GM08714 (cell line): ENCODE results near the gene MRPL40.
"Not testable (repeated sequence)": the region's sequence is repeated elsewhere in the genome, so short reads cannot be mapped to it uniquely, and the experiment has no call there.

Source experiments
- H3K4me3 ChIP-seq: fragments of 200-500 bp; sonication (Bioruptor generic); 2 replicates; pipeline ENCODE4 v1.5.1; 2014; ENCODE audit warnings: mild to moderate bottlenecking, low read length, inconsistent platforms
- ZNF274 ChIP-seq: IDR thresholded peaks from 2 replicates; pipeline ENCODE4 v1.6.1; 2012; ENCODE audit warnings: mild to moderate bottlenecking, low read depth, low read length

The MRPL40 gene

DNA sequence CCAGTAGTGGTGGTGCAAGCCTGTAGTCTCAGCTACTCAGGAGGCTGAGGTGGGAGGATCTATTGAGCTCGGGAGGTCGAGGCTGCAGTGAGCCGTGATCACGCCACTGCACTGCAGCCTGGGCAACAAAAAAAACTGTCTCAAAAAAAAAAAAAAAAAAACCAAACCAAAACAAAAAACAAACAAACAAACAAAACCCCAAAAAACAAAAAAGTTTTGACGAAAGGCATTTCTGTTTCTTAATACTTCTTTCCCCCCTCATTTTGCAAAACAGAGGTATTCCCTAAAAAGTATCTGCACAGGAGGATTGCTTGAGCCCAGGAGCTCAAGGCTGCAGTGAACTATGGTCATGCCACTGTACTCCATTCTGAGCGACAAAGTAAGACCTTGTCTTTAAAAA is 12.0 kb upstream of the MRPL40 start:
- no peak overlapping the region for H3K4me3 ChIP-seq

DNA sequence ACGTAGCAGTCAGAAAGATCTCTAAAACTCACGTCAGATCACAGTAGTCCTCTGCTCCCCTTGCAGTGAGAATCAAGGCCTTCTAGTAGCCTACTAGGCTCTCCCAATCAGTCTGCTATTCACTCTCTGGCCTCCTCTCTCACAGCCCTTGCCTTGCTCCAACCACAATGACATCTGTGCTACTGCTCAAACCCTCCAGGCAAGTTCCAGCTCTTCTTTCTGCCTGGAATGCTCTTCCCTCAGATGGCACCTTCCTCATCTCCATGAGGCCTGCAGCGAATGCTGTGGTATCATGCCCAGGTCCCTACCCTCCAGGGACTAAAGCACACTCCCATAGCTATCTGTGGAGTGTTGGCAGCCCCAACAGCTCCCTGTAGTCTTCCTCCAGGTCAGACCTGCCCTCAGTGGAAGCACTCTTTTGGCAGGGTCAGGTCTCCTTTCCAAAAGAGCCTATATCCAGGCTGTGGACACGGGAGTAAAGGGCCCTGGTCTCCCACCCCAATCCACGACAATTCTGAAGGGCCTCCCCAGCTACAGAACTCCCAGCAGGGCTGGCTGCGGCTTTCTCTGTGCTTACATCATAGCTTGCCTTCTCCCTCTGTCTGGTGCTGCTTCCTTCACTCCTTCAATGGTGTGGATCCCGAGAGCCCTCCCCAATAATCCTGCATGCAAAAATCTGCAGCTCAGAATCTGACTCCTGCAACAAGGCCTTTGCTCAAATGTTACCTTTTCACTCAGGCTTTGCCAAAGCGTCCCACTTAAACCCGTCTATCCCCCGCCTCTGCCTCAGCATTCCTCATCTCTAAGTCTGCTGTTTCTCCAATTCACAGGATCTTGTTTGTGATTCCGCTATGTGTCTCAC is 9.7 kb upstream of the MRPL40 start:
- TF ChIP-seq ZNF274: no peak
- no peak overlapping the region for H3K4me3 ChIP-seq

More for the DNA sequence above, 12.0 kb upstream of the MRPL40 start:
- TF ChIP-seq ZNF274: no peak

DNA sequence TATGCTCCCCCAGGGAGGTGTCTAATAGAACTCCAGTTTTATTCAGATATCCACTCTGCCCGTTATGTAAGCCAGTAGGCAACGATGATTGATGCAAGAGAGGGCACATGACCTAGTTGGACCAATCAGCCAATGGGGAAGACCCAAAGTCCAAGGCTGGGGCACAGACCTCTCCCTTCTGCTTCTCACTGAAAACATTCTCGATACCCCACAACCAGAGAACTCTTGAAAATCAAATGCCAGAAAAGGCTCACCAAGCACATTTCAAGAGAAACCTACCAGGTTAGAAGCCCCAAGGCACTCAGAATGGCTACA is 8.2 kb upstream of the MRPL40 start:
- H3K4me3 ChIP-seq: no peak overlapping the region
- no peak for TF ChIP-seq ZNF274

DNA sequence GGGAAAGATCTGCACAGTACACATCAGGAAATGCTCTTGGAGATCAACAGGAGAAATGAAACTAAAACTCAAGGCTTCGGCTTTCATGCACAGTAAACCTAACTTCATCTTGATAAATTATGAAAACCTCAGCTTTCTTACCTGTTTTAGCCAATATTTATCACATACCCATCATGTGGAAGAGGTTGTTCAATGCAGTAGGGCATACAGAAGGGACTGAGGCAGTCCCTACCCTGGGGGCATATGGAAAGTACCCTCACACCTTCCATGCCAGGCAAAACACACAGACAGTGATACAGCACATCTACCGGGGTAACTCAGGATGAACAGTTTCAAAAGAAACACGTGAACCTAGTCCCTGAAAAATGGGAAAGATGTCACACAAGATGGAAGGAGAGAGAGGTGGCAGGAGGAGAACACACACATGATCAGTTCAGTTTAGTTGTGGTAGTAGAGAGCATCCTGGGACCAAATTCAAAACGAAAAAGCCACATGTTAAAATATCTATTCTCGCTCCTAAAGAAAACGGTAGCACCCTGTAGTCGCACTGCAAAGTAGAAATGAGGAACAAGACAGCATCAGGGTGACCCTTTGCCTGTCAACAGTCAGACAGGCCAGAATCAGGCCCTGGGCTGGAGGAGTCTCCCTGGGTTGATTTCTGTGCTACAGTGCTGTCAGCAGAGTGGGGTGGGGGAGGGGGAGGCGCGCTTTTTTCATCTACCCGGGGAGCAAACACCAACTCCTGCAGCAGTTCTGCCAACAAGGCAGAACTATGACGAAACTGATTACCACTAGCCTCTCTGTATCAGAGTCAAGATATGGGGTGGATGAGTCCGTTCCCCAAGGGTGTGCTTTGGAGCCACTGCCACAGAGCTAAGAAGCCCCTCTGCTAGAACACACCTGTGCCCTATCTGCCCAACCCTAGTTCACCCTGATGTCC is 2.1 kb upstream of the MRPL40 start:
- TF ChIP-seq ZNF274: no peak
- peak overlapping the region; percentile 91 for H3K4me3 ChIP-seq

DNA sequence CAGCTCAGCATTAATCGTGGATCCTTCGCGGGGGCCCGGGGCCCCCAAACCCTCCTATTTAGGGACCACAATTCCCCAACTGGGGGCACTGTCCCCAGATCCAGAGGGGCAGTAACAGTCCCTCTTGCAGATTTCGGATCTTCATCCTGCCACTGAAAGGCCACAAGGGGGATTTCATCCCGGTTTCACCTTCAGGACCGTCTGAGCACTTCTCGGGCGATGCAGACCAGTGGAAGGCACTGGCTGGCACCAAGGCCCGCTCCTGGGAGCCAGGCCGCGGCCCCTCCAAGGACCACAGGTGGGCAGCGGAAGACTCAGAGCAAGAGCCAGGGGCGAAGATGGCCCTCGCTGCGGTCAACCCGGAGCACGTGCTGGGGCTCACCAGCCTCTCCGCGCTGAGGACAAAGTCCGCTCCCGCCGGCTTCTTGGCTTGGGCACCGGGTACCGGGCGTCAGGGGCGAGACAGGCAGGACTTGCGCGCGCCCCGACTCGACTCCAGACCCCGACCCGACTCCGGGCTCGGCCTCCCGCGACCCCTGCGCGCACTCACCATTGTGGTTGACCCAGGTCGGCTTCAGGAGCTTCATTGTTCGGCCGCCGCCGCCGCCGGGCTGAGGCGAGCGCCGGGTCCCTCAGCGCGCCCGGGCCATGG is 1.3 kb upstream of the MRPL40 start:
- no peak for TF ChIP-seq ZNF274
- H3K4me3 ChIP-seq: peak overlapping the region; percentile 91

DNA sequence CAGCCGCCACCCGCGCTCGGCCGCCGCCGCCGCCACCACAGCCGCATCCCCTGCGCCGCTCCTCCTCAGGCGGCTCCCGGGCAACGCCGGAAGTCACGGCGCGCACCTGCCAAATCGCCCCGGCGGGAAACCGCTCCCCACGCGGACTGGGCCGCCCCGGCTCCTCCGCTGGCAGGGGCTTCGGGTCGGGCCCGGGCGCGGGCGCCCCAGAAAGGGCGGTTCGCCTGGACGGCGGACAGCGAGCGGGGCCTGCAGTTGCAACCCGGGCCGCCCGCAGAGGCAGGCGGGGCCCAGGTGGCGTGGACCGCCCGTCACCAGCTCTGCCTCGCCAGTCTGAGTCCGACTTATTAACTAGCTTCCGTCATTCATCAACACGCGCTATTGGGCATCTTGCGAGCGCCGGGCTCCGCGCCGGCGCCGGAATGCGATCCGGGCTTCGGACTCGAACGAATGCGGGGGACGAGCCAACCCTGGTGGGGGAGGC is 654 bp upstream of the MRPL40 start, which contains the start of gene HIRA:
TSS of gene HIRA (minus strand) at position 85 of the 484 bp plus-strand sequence. CDS start 257 bp downstream, outside the sequence.
- H3K4me3 ChIP-seq: peak within 1 kb of the TSS; percentile 96
- no peak for TF ChIP-seq ZNF274

DNA sequence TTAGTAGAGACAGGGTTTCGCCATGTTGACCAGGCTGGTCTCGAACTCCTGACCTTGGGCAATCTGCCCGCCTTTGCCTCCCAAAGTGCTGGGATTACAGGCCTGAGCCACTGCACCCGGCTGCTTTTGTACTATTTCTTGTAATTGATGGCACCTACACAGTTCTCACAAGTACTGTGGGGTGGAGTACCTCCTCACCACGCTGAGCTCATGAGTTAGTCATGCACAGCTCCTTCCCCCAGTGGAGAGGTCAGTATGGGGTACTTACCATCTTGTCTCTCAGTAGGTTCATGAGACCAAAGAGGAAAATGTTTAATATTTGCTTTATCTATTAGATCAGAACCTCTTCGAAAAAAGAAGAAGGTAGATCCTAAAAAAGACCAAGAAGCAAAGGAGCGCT is 2.1 kb downstream of the MRPL40 start:
- no peak overlapping the region for H3K4me3 ChIP-seq
- no peak for TF ChIP-seq ZNF274

DNA sequence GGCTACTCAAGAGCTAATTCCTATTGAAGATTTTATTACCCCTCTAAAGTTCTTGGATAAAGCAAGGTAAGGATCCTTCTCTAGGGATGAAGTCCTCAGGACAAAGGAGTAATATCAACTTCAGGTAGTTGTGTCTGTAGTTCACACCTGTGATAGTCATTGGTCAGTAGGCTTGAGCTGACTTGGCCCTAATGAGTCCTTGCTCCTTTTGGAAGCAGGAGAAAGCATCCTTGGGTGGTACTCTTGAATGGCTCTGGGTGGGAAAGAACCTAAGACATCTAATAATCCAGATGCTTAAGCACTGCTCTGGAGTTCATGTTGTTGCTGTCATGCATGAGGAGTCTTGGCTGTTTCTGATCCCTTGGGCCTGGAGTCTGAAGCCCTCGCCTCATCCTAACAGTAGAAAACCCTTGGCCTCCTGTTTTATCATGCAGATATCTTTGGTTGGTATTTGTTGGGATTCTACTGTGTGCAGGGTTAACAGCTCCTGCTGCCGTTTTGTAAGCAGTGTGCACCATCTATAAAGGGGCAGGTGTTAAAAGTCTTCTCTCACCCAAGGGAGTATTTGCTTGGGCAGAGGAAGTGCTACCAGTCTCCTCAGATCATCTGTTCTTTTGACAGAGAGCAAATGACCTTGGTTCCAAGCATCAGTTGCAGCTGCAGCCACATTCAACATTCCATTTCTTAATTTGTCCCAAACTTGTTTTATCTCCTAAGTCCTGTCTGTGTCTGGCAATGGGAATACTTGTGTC is 2.7 kb downstream of the MRPL40 start:
- no peak for TF ChIP-seq ZNF274
- no peak overlapping the region for H3K4me3 ChIP-seq

DNA sequence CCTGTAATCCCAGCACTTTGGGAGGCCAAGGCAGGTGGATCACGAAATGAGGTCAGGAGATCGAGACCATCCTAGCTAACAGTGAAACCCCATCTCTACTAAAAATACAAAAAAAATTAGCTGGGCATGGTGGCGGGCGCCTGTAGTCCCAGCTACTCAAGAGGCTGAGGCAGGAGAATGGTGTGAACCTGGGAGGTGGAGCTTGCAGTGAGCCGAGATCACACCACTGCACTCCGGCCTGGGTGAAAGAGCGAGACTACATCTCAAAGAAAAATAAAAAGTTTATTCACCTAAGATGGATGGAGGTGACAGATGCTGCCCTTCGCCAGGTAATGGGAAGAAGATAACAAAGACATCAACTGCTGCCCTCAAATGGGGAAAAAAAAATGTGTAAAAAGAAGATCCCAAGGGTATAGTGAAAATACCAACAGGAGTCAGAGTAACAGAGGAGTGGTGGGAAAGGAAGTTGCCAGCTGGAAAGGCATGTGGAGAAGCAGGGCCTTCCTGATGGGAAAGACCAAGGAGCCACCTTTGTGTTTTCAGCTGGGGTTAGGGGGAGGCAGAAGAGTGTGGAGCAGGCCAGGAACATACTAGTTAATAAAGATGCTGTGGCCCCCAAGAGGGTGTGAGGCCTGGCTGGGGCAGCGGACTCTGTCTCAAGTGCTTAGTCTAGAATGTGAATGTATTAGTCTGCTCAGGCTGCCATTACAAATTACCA is 4.3 kb downstream of the MRPL40 start:
- not testable (repeated sequence) for H3K4me3 ChIP-seq

DNA sequence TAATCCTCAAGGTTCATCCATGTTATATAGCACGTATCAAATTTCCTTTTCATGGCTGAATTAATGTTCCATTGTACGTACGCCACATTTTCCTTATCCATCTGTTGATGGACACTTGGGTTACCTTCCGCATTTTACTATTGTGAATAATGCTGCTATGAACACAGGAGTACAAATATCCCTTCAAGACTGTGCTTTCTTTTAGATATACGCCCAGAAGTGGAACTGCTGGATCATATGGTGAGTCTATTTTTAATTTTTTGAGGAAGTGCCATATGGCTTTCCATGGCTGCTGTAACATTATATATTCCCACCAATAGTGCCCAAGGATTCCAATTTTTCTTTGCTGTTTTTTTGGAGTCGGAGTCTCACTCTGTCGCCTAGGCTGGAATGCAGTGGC is 6.0 kb downstream of the MRPL40 start:
- no peak for TF ChIP-seq ZNF274
- H3K4me3 ChIP-seq: no peak overlapping the region

DNA sequence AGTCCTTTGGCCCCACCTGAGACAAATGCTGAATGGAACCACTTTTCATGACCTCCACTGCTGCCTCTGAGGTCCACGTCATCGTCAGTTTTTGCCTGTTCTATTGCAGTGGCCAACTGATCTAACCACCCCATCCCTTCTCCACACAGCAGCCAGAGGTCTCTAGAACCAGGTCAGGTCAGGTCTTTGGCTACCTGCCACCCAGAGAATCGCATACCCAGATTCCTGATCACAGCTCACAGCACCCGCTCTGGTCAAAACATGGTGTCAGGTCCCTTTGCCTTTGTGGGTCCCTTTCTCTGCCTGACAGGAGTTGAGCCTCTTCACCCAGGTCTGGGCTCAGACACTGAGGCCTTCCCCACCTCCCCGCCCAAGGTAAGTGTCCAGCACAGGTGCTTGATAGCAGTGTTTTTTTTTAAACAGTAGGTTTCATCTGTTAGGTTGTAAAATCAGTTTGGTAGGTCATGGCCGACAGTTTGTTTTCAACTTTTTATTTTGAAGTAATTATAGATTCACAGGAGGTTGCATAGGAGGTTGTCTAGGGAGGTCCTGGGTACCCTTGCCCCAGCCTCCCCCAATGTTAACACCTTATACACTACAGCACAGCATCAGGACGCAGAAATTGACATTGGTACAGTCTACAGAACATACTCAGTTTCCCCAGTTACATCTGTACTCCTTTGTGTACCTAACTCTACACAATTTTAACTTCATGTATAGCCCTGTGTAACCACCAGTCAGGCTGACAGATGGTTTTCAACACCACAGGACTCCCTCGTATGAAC is 8.3 kb downstream of the MRPL40 start:
- TF ChIP-seq ZNF274: no peak
- H3K4me3 ChIP-seq: no peak overlapping the region

DNA sequence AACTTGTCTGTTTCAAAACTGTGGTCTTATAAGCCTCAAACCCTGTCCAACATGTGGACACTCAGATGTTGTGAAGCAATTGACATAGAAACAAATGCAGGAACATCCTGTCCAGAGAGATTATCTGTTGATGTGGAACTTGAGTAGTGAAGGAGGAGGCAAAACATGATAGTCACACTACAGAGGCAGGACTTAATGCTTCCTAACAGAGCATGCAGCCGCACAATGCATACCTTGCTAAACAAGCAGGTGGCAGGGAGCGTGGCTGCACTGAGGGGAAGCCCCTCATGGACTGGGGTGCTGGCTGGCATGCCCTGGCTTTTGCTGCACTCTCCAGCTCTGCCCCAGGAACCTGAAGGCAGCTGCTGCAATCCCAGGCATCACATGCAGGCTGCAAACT is 9.8 kb downstream of the MRPL40 start:
- no peak overlapping the region for H3K4me3 ChIP-seq
- TF ChIP-seq ZNF274: no peak
